Activated CD8-positive, alpha-beta memory T cell treated with anti-CD3 and anti-CD28 coated beads for 1 hour (primary cell): ENCODE results near the gene LCN15.

Experiments
- DNase-seq, 2 donors: peaks; one replicate each; pipeline ENCODE4 v3.0.0-alpha.2; 2020; ENCODE audit warnings: low read depth in 1 of 2; ENCODE audit errors: extremely low read depth in 1 of 2

LCN15 gene

GRCh38 chr9:136741883-136742571 lies 22.3 kb downstream of the LCN15 start:
- DNase-seq: no peak

GRCh38 chr9:136740971-136741882 lies 23.1 kb downstream of the LCN15 start:
- no peak for DNase-seq

GRCh38 chr9:136740491-136740890 lies 23.8 kb downstream of the LCN15 start:
- DNase-seq: no peak

GRCh38 chr9:136740069-136740468 lies 24.2 kb downstream of the LCN15 start:
- DNase-seq: no peak

DNA sequence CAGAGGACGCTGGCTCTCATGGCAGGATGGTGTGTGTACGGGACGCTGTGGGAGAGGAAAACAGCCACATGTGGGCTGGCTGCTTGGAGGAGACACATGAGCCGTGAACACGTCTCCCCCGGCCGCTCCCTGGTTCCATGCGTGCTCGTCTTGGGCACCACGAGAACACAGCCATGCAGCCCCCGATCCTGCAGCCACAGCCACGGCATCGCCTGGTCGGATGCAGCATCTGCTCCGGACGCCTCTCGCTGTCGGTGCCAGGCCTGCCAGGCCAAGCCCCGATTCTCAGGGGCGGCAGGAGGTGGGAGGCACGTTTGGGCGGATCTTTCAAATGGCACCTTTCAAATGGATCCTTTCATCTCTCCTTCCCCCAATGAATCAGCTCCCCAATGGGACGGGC lies 24.8 kb downstream of the LCN15 start:
- DNase-seq: no peak

- no peak for DNase-seq
Observed at GRCh38 chr9:136738960-136739359, 25.4 kb downstream of the LCN15 start.

DNA sequence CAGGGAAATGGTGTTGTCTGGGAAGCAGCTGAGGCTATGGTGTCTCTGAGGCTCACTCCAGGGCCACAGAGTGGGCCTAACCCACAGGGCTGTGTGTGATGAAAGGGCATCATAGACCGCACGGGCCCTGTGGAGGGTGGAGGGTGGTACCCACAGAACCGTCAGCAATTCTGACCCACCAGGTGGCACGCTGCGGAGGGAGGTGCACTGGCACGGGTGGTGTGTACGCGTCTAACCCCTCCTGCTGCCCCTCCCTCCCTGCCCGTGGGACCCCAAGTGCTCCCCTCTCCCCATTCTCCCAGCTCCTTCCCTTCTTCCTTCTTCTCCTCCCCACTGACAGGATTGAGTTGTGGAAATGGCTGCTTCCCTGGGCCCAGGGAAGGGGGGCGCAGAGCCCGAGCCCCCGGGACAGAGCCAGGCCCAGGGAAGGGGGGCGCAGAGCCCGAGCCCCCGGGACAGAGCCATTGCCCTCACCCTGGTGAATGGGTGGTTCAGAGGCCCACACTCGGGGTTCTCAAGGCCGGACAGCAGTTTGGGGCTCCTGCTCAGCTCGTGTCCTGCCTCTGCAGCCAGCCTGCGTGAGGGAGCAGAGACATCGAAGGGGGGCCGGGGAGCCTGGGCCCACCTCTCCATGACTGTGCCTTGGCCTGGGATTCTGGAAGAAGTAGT lies 28.4 kb downstream of the LCN15 start:
- DNase-seq: no peak

DNA sequence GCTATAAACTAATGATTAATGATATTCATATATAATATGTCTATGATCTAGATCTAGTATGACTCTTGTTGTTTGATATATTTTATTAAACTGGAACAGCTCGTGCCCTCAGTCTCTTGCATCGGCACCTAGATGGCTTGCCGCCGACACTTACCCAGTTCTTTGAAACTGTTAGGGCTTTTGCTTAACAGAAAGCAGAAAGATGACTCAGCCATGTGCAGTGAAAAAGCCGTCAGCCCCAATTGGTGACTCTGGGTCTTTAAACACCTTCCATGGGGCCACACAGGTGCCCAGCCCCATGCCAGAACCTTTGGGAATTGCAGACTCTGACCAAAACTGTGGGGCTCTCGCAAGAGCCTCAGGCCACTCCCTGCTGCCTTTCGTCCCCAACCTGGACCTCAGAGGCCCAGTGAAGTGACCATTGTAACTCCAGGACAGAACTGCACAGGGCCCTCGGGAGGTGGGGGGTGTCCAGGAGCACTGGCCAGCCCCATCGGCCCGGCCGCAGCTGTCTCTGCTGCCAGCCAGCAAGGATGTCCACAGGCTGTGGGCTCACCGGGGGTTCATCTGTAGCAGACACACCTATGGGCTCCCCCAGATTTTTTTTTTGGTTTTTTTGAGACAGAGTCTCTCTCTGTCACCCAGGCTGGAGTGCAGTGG lies 29.4 kb downstream of the LCN15 start:
- DNase-seq: no peak

DNA sequence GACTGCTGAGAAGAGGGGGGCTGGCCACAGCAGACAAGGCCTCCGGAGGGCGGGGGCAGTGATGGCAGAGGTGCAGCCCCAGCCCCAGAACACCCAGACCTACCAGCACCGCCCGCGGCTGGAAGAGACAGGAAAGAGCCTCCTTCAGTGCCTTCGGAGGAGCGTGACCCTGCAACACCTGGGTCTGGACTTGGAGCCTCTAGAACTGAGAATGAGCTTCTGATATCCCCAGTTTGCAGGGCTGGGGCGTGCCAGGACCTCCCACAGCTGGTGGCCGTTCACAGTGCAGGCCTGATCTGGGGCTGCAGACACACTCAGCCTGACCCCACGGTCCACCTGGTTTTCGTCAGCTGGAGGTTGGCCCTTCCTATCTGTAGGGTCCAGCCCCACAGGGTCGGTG lies 30.7 kb downstream of the LCN15 start:
- no peak for DNase-seq

GRCh38 chr9:136732444-136733178 lies 31.7 kb downstream of the LCN15 start:
- DNase-seq: no peak

DNA sequence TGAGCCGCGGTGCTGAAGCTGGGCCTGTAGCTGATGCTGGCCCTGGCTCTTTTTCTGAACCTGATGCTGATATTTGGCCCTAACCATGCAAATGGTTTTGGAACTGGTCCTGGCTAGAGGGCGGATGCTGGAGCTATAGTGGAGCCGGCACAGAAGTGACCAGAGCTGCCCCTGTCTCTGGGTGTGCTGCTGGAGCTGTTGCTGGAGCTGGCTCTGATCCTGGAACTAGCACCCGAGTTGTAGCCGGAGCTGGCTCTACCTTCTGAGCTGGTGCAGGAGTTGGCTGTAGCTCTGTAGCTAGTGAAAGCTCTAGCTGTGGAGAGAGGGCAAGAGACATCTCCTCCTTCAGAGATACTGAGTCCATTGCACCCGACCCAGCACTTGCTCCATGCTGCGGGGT lies 34.4 kb downstream of the LCN15 start:
- DNase-seq: no peak

- DNase-seq: no peak
Observed at GRCh38 chr9:136729144-136729543, 35.2 kb downstream of the LCN15 start.

- no peak for DNase-seq
Observed at GRCh38 chr9:136728548-136729123, 35.7 kb downstream of the LCN15 start.

GRCh38 chr9:136728080-136728547 lies 36.2 kb downstream of the LCN15 start:
- peak; percentile 79 to 91 for DNase-seq

GRCh38 chr9:136726631-136727191 lies 37.6 kb downstream of the LCN15 start:
- DNase-seq: no peak

GRCh38 chr9:136726118-136726517 lies 38.2 kb downstream of the LCN15 start:
- DNase-seq: no peak

GRCh38 chr9:136725612-136726011 lies 38.7 kb downstream of the LCN15 start:
- no peak for DNase-seq

- DNase-seq: no peak
Observed at GRCh38 chr9:136724772-136725171, 39.5 kb downstream of the LCN15 start.

GRCh38 chr9:136723989-136724388 lies 40.3 kb downstream of the LCN15 start:
- no peak for DNase-seq
